ENCODE data around the gene NKAIN4. TPM values are rescaled to one million over a fixed set of nuclear protein-coding genes. Genes with fewer than 3 reads are reported as not detected.
"Not testable (repeated sequence)": the region's sequence is repeated elsewhere in the genome, so short reads cannot be mapped to it uniquely, and the experiment has no call there.

Gene NKAIN4
- total RNA-seq, 1 donor from 2014 or later: not detected

GRCh38 chr20:63238514-63239125, 15.6 kb downstream of the NKAIN4 start:
- intact Hi-C loops (cut with micrococcal nuclease): no loop called here

GRCh38 chr20:63238031-63238430, 16.2 kb downstream of the NKAIN4 start:
- intact Hi-C loops (cut with micrococcal nuclease): no loop called here

DNA sequence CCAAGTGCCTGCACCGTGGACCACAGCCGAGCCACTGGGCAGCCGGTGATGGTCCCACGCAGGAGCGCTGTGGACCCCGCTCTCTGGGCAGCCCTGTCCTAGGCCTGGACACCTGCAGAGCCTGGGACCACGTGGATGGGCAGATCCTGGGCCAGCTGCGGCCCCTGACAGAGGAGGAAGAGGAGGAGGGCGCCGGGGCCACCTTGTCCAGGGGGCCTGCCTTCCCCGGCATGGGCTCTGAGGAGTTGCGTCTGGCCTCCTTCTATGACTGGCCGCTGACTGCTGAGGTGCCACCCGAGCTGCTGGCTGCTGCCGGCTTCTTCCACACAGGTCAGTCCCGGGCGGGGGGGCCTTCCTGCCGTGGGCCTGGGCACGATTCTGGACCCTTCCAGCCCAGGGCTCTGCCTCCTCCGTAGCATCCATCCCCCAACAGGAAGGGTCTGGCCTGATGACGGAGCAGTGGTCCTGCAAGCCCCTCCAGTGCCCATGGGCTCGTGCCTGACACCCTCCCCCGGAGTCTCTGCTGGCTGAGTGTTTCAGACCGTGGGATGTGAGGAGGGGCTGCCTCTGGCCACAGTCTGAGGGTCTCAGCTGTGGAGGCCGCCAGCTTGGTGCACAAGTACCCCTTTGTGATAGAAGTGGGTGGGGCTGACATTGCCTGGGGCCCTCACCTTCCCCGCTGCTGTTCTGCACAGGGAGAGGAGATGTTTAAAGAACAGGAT, 18.0 kb downstream of the NKAIN4 start:
- intact Hi-C loops (cut with micrococcal nuclease): no loop called here

- intact Hi-C loops (cut with micrococcal nuclease): no loop called here
Measured at GRCh38 chr20:63235399-63235983, 18.8 kb downstream of the NKAIN4 start, which contains the start of gene BIRC7. Gene BIRC7 (plus strand): TSS chr20:63235905. CDS start chr20:63236097, 192 bp downstream.

- intact Hi-C loops (cut with micrococcal nuclease): no loop called here
Measured at GRCh38 chr20:63234693-63235398, 19.4 kb downstream of the NKAIN4 start.

- intact Hi-C loops (cut with micrococcal nuclease): no loop called here
Measured at GRCh38 chr20:63233924-63234323, 20.3 kb downstream of the NKAIN4 start.

DNA sequence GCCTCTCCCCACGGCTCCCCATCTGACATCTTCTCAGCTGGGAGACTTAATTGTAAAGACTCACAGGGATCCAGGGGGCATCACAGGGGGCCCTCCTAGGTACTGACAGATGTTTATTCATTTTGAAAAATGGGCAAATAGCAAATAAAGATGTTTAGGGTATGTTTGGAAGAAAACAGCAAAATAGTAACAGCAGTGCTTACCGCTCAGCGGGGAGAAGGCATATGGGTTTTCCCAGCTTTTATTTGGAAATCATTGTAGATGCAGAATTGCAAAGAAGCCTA, 21.3 kb downstream of the NKAIN4 start:
- intact Hi-C loops (cut with micrococcal nuclease): no loop called here

DNA sequence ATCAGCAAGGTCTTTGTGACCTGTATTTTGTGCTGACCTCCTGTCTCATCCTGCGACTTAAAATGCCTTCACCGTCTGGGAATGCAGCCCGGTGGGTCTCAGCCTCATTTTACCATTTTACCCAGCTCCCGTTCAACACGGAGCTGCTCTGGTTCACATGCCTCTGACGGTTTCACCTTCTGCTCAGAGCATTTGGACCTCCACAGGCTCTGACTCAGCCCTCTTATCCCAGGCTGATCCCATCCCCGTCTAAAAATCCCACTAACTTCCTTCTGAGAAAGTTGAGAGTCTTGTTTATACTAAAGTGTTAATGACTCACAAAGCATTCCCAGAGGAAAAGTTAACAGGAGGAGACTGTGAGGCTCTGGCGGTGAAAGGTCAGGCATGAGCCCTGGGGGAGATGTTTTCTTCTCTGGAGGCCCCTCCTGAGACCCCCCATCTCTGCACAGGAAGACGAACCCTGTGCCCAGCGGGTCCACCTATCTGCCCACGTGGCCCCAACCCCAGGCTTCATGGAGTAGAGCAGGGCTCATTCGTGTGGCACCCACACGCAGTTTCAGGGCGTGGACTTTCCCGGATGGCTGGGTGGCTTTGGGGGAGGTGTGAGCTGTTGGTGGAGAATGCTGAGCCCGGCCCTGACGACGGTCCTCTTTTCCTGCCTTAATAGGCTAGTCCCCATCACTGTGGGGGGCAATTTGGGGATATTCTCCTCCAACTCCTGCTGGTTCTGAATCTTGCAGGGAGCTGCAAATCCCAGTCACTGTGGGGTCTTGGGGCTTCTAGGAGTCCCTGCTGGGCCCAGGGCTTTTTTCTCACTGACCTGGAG, 21.8 kb downstream of the NKAIN4 start:
- intact Hi-C loops (cut with micrococcal nuclease): no loop called here

GRCh38 chr20:63230800-63231268, 23.4 kb downstream of the NKAIN4 start:
- intact Hi-C loops (cut with micrococcal nuclease): no loop called here

DNA sequence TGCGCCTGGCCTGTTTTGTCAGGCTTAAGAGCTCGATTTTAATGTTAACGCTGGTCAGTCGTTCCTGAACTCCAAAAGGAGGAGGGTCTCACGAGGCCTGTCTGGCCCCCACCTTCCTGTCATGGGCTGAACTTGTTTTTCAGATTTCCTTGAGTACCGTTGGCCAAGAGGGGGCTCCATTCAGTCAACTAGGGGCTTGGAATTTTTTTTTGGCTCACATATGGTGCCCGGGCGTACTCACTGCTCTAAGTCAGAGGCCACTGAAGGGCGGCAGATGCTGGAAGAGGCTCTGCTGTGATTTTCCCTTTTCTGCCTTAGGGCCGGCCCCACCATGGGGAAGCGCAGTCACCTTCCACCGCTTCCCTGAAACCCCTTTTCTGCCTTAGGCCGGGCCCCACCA, 25.5 kb downstream of the NKAIN4 start:
- intact Hi-C loops (cut with micrococcal nuclease): no loop called here

- intact Hi-C loops (cut with micrococcal nuclease): no loop called here
Measured at GRCh38 chr20:63227260-63227659, 27.0 kb downstream of the NKAIN4 start.

DNA sequence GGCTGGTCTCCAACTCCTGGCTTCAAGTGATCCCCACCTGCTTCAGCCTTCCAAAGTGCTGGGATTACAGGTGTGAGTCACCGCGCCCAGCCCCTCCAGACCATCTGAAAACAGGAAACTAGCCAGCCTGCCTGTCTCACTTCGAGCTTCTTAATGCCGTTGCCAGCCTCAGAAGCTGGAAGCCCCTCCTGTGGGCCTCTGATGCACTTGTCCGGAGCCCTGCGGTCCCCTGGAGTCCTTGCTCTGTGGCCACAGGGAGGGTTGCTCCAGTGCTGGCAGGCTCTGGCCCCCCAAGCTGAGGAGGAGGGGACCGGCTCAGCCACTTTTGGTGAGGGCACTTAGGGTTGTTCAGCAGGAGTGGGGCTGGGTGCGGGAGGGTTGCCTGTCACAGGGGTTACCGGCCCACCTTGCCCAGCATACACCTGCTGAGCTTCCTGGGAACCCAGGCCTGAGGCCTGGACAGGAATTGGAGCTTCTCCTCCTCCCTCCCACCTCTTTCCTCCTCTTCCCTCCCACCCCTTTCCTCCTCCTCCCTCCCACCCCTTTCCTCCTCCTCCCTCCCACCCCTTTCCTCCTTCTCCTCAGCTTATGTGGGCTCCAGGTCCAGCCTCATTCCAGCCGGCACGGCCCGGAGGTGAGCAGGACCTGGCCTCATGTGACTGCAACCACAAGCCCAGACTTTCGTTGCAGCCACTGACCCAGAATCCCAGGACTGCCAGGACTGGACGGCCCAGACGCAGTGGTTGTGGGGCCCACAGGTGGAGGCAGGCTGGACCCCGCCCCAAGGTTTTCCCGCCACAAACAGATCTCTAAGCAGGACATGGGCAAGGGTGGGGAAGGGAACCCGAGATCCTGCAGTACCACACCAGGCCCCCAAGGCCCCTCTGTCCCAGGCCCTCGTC, 28.0 kb downstream of the NKAIN4 start:
- intact Hi-C loops (cut with micrococcal nuclease): no loop called here

- intact Hi-C loops (cut with micrococcal nuclease): no loop called here
Measured at GRCh38 chr20:63225082-63225454, 29.2 kb downstream of the NKAIN4 start.

DNA sequence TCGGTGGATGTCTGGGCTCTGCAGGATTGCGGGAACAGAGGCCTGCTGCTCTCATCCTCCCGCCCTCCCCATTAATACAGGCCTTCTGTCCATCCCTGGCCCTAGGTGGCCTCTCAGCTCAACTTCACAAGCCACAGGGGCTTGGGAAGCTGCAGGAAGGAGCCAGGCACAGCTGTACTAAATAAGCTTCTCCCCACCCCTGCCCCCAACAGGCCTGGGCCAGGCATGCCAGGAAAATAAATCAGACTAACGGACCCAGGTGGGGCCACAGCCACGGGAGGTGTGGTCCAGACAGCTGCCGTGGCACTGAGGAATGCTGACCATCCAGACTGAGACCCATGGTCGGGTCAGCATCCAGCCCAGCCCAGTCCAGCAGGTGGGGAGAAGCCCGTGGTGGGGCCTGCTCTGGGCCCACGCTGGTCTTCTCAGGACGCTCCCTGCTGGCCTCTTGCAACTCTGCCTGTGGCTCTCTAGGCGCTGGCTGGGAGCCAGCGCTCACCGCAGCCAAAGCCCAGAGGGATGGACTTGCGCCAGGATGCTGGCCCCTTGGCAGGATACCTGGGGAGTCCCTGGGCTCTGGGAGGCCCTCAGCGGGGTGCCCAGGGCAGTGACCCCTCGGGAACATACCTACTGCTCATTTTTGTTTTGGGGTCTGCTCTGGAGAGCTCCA, 29.7 kb downstream of the NKAIN4 start:
- intact Hi-C loops (cut with micrococcal nuclease): no loop called here

GRCh38 chr20:63223826-63224207, 30.4 kb downstream of the NKAIN4 start:
- intact Hi-C loops (cut with micrococcal nuclease): loop anchor here (1.0 kb wide), 1 partner anchor 157 kb away; no protein-coding TSS in a partner anchor

DNA sequence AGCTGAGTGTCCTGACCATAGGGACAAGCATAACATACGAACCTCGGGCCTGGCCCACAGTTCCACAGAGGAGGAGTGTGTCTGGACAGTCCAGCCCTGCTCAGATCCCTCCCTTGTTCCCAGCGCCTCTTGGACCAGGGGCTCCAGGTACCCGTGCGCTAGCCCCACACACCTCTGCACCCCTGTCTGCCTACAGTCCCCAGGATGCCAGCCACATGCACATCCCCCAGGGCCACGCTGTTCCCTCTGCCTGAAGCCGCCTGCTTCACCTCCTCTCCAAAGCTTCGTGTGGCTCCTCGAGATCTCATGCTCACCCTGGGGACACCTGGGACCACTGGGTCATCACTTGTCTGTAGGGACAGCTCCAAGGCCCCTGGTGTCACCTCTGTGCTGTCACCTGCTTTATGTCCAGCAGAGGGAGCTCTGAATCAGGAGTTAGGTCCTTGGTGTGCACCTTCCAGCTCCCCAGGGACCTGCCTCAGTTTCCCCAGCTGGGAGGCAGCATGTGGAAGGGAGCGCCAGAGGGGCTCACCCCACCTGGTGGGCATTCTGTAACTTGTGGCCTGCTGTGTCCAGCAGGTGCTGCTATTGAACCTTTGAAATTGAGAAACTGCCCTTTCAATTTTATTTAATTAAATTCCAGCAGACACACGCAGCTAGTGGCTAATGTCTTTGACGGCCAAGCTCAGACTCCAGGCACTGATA, 31.0 kb downstream of the NKAIN4 start:
- intact Hi-C loops (cut with micrococcal nuclease): loop anchor here (1.0 kb wide), 1 partner anchor 158 kb away; no protein-coding TSS in a partner anchor

DNA sequence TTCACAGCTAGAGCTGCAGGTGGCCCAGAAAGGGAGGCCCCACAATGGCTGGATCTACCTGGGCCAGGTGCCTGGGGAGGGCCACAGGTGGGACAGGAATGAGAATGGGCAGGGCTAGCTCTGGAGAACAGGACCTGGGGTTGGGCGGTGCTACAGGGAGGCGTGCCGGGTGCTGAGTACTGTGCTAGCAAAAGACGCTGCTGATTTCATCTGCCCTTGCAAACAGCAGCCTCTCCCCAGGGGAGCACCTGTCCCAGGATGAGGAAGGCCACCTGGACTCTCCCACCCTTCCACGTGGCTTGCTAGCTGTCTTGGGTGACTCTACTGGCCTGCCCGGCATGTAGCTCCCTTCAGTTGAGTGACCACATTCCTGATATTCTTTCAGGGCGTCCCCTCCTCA, 31.7 kb downstream of the NKAIN4 start:
- intact Hi-C loops (cut with micrococcal nuclease): no loop called here

DNA sequence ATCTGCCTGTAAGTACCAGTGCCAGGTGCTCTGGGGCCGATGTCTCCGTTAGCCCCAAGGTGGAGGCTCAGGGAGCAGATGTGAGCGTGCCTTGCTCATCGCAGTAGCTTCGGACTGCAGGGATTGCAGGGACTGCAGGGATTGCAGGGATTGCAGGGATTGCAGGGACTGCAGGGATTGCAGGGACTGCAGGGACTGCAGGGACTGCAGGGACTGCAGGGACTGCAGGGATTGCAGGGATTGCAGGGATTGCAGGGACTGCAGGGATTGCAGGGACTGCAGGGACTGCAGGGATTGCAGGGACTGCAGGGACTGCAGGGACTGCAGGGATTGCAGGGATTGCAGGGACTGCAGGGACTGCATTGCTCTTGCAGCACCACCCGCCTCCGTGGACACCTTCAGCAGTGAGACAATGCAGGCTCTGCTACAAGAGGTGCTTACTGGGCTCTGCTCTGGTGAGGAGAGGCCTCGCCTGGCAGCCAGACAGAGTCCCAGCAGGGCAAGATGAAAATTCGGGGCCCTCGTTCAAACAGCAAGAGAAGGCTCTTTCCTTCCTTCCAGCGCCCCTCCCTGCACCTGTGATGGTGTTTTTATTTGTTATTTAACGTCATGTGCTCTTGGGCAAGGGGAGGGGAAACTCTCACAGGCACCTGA, 32.7 kb downstream of the NKAIN4 start:
- intact Hi-C loops (cut with micrococcal nuclease): not testable (repeated sequence)
